OCI-LY7 (cell line): Measurements from ENCODE around the gene LTO1. TPM values are rescaled to one million over a fixed set of nuclear protein-coding genes. Genes with fewer than 3 reads are reported as not detected.

Experiments
- Bru-seq: library from RNA; stranded (reverse); fragments of 400-500 nt; gene quantifications from one replicate; lab custom pipeline; 2021; lab: Mats Ljungman, UMichigan
- BruChase-seq, 2 experiments: library from RNA; stranded (reverse); fragments of 400-500 nt; gene quantifications; one replicate each; lab custom pipeline; 2021; lab: Mats Ljungman, UMichigan
- BruUV-seq: library from RNA; stranded (reverse); fragments of 400-500 nt; replicated peaks from 2 replicates; lab custom pipeline; 2021; lab: Mats Ljungman, UMichigan
- CTCF ChIA-PET: fragments of 300-600 bp; sonication (Branson Sonifier 250); formaldehyde crosslinking; loops from one replicate; lab custom pipeline; 2022; ENCODE audit warnings: antibody characterized with exemption; ENCODE audit not compliant: unreplicated experiment; lab: Charles Lee
- POLR2A ChIA-PET: fragments of 300-600 bp; sonication (Branson Sonifier 250); formaldehyde crosslinking; loops from one replicate; lab custom pipeline; 2022; ENCODE audit warnings: antibody characterized with exemption; lab: Charles Lee
- DNase-seq: peaks from one replicate; pipeline ENCODE4 v3.0.0-alpha.2; 2015; ENCODE audit warnings: low spot score
- H2AFZ ChIP-seq: fragments of 200-600 bp; sonication (generic), shearing (Covaris generic); 2 replicates; pipeline ENCODE4 v1.6.1; 2014; ENCODE audit warnings: mild to moderate bottlenecking, antibody characterized with exemption, low read length, moderate library complexity
- H3K27ac ChIP-seq: fragments of 200-600 bp; sonication (generic); 2 replicates; pipeline ENCODE4 v1.5.1; 2014; ENCODE audit warnings: mixed run types, low read depth, mild to moderate bottlenecking, moderate library complexity, low read length, inconsistent platforms; ENCODE audit not compliant: poor library complexity, severe bottlenecking
- H3K36me3 ChIP-seq: fragments of 200-600 bp; sonication (generic); 2 replicates; pipeline ENCODE4 v1.6.1; 2014; ENCODE audit warnings: mild to moderate bottlenecking, antibody characterized with exemption, low read length, moderate library complexity, mixed read lengths; ENCODE audit not compliant: insufficient read depth
- H3K4me1 ChIP-seq: fragments of 200-600 bp; sonication (generic); 2 replicates; pipeline ENCODE4 v1.5.1; 2014; ENCODE audit warnings: mild to moderate bottlenecking, low read length; ENCODE audit not compliant: insufficient read depth, poor library complexity, severe bottlenecking
- H3K4me2 ChIP-seq: fragments of 200-600 bp; sonication (generic); 2 replicates; pipeline ENCODE4 v1.6.1; 2014; ENCODE audit warnings: mild to moderate bottlenecking, low read length
- H3K4me3 ChIP-seq: fragments of 200-600 bp; sonication (generic); 2 replicates; pipeline ENCODE4 v1.5.1; 2014; ENCODE audit warnings: mild to moderate bottlenecking, low read depth, low read length; ENCODE audit not compliant: poor library complexity, severe bottlenecking
- H3K79me2 ChIP-seq: fragments of 200-600 bp; sonication (generic); 2 replicates; pipeline ENCODE4 v1.6.1; 2016; ENCODE audit warnings: low read depth, mild to moderate bottlenecking, low read length, moderate library complexity, mixed read lengths; ENCODE audit not compliant: insufficient read depth
- H3K9me2 ChIP-seq: fragments of 200-600 bp; sonication (generic); 2 replicates; pipeline ENCODE4 v1.6.1; 2016; ENCODE audit warnings: mild to moderate bottlenecking, low read length, mixed read lengths; ENCODE audit not compliant: insufficient read depth
- H3K9me3 ChIP-seq: fragments of 200-600 bp; sonication (generic); 2 replicates; pipeline ENCODE4 v1.6.1; 2014; ENCODE audit warnings: mild to moderate bottlenecking, mixed run types, low read length, mixed read lengths
- H4K20me1 ChIP-seq: fragments of 200-600 bp; sonication (generic); 2 replicates; pipeline ENCODE4 v1.6.1; 2014; ENCODE audit warnings: mild to moderate bottlenecking, antibody characterized with exemption, low read length, moderate library complexity, mixed read lengths; ENCODE audit not compliant: insufficient read depth
- EZH2phosphoT487 ChIP-seq: fragments of 200-600 bp; sonication (generic); IDR thresholded peaks from 2 replicates; pipeline ENCODE4 v1.6.1; 2018; ENCODE audit warnings: low read depth, borderline replicate concordance, mild to moderate bottlenecking, mixed run types, antibody characterized with exemption, low read length, moderate library complexity, mixed read lengths
- intact Hi-C: fragments of 100-400 bp; cut with micrococcal nuclease; formaldehyde crosslinking; loops from one replicate; pipeline ENCODE4 v1.10.0; 2022; ENCODE audit not compliant: unreplicated experiment
- long read RNA-seq: library from polyadenylated mRNA; stranded (forward); transcript quantifications from one replicate; pipeline ENCODE4 v2.0.0, GENCODE V29; 2022
- total RNA-seq, 2 experiments: library from RNA; depleted of rRNA in 1 of 2; stranded (reverse); fragments of >200 nt in 1 of 2; shearing (Covaris generic) in 1 of 2; gene quantifications; 2 replicates each; pipeline ENCODE4 v1.2.3, GENCODE V29; 2014 to 2022
- TF ChIP-seq, protein P1 (sequence below): fragments of 200-600 bp; sonication (generic); conservative IDR thresholded peaks from 2 replicates; pipeline ENCODE4 v1.5.1; 2014; ENCODE audit warnings: mild to moderate bottlenecking, antibody characterized with exemption, low read length, moderate library complexity, mixed read lengths

The LTO1 gene
- total RNA-seq (2014; rRNA removed; shearing (Covaris generic)) (27.6 and 28.8 TPM in 2 replicates), total RNA-seq (2022) (34.5 and 35.9 TPM in 2 replicates), Bru-seq, nascent RNA (percentile 63 among the genes with signal in this experiment), BruChase-seq, experiment 1, labeled RNA remaining after a 6-hour chase (percentile 68 among the genes with signal in this experiment), BruChase-seq, experiment 2, labeled RNA remaining after a 2-hour chase (percentile 69 among the genes with signal in this experiment)
- long read RNA-seq, transcript LTO1-201 (5 exons, 2,478 nt): major isoform, 5 of 28 reads
- long read RNA-seq, partial matches to known transcripts: 4 of 28 reads
- long read RNA-seq, other reads (novel, unspliced or antisense): 11 of 28 reads

DNA sequence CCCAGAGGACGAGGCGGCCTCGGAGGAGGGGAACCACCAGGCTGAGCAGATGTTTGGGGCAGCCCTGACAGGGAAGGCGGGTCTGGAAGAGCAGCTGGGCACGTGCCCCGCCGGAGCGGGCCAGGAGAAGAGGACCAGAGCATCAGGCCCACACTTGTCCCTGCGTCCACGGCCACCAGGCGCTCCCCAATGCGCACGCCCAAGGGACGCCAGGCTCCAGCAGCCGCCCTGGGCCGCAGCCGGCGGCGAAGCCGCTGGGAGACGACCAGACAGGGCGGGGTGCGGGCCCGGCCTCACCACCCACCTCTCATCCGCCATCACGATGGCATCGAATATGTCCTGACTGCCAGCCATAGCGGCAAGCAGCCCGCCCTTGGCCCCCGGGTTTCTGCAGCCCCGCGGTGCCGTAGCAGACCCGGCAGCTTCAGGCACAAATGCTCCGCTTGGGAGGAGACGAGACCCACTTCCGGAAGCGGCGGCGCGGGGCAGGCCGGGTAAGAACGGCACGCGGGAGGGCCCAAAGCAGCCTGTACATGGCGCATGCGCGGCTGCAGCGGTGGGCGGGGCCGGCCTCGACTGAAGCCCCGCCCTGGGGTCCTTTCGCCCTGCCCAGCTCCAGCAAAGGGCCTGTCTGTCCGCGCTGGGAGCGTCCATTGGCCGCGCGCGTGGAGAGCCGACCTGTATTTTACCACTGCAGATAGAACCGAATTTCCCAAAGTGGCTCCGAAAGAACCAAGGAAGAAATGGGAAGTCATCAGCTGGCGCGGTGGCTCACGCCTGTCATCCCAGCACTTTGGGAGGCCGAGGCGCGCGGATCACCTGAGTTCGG lies at the start of gene LTO1:
TSS of gene LTO1 (minus strand) at position 468 of the 829 bp plus-strand sequence. CDS start at position 354, 114 bp downstream.
- Histone ChIP-seq H3K27ac (peak within 1 kb of the TSS; percentile 28), H3K4me1 (peaks cover 14% of the 10 kb centered on the region), H3K9me2 (no peaks in the 10 kb centered on the region), H2AFZ (peak within 1 kb of the TSS; percentile 58), H3K4me2 (peak within 1 kb of the TSS; percentile 88), H3K79me2 (peaks cover 21% of the 10 kb centered on the region), H3K4me3 (peak within 1 kb of the TSS; percentile 98), H3K9me3 (no peaks in the 10 kb centered on the region), H4K20me1 (peaks cover 4% of the 10 kb centered on the region; the same call in 1 of the 2 replicates), H3K36me3 (peaks cover 30% of the 10 kb centered on the region)
- DNase-seq: peak; percentile 93
- BruUV-seq: no TSS peak
- POLR2A ChIA-PET: interaction anchor here (0.7 kb wide), 1 partner anchor 567 kb away, joined by 3 read pairs; no protein-coding TSS in a partner anchor
- TF ChIP-seq, protein P1, sequence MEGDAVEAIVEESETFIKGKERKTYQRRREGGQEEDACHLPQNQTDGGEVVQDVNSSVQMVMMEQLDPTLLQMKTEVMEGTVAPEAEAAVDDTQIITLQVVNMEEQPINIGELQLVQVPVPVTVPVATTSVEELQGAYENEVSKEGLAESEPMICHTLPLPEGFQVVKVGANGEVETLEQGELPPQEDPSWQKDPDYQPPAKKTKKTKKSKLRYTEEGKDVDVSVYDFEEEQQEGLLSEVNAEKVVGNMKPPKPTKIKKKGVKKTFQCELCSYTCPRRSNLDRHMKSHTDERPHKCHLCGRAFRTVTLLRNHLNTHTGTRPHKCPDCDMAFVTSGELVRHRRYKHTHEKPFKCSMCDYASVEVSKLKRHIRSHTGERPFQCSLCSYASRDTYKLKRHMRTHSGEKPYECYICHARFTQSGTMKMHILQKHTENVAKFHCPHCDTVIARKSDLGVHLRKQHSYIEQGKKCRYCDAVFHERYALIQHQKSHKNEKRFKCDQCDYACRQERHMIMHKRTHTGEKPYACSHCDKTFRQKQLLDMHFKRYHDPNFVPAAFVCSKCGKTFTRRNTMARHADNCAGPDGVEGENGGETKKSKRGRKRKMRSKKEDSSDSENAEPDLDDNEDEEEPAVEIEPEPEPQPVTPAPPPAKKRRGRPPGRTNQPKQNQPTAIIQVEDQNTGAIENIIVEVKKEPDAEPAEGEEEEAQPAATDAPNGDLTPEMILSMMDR: no peak
- TF ChIP-seq EZH2phosphoT487: no peak
- intact Hi-C loops: no loop called here
- CTCF ChIA-PET: no interaction called here

DNA sequence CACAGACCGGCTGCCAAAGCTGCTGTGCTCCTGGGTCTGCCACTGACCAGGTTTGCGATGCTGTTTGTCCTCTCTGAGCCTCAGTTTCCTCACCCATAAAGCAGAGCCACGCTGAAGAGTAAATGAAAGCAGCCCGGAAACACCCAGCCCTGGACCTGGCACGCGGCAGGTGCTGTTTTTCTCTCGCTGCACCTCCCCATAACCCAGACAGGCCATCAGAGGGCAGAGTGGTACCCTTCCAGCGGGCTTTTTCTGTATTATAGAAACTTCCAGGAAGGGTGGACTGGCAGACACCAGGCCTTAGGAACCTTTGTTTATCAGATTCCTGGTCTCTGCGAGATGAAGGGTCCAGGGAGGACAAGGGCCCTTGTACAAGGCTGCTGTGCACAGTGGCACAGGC lies 46.6 kb upstream of the LTO1 start:
- ChIA-PET POLR2A (no interaction called here), CTCF (no interaction called here)
- no TSS peak for BruUV-seq

More for the DNA sequence above, 46.6 kb upstream of the LTO1 start:
- no peak for DNase-seq
- H3K36me3 ChIP-seq: no peaks in the 10 kb centered on the region
- H3K4me1 ChIP-seq: peaks cover 9% of the 10 kb centered on the region
- no peaks in the 10 kb centered on the region for H3K79me2 ChIP-seq
- H3K27ac ChIP-seq: no peak overlapping the region
- no peak overlapping the region for H3K4me2 ChIP-seq
- no peak overlapping the region for H3K4me3 ChIP-seq
- no peak overlapping the region for H2AFZ ChIP-seq
- no peak for TF ChIP-seq EZH2phosphoT487
- TF ChIP-seq, protein P1: peak; percentile 54
- H3K9me2 ChIP-seq: no peaks in the 10 kb centered on the region
- H3K9me3 ChIP-seq: no peaks in the 10 kb centered on the region
- intact Hi-C loops: no loop called here
- no peaks in the 10 kb centered on the region for H4K20me1 ChIP-seq
